ENCODE results near the gene TEX36. TPM values are rescaled to one million over a fixed set of nuclear protein-coding genes. Genes with fewer than 3 reads are reported as not detected.
"Not testable (repeated sequence)": the region's sequence is repeated elsewhere in the genome, so short reads cannot be mapped to it uniquely, and the experiment has no call there.

TEX36 gene
- total RNA-seq, 4 donors from 2014 or later: 0.49 TPM; not detected in 3

DNA sequence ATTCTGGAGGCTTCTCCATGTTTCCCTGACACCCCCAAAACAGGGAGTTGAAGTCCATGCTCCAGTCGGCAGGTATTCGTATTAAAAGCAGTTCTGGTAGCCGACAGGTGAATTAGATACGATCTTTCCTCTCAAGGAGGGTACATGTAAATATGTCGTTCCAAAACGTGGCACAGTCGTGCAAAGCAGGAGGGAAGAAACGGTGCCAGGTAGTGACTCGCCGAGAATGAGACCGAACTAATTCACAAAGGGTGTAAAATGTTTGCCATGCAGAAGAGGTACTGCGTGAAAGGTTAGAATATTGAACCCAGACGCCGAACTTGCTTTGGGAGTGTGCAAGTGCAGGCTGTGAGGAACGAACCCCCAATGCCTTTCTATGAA lies 37.0 kb upstream of the TEX36 start:
- Histone ChIP-seq H3K4me1 (peaks cover 0 to 6% of the 10 kb centered on the region in 2 donors), H3K36me3 (no peaks in the 10 kb centered on the region), H3K27me3 (no peaks in the 10 kb centered on the region), H3K9me3 (no peaks in the 10 kb centered on the region), H3K4me3 (peak overlapping the region; percentile 74 to 96), H3K27ac (peak overlapping the region; percentile 85 to 86)
- TF ChIP-seq POLR2A (IDR thresholded peaks at IDR 0.05): no peak
- TF ChIP-seq, protein P1, sequence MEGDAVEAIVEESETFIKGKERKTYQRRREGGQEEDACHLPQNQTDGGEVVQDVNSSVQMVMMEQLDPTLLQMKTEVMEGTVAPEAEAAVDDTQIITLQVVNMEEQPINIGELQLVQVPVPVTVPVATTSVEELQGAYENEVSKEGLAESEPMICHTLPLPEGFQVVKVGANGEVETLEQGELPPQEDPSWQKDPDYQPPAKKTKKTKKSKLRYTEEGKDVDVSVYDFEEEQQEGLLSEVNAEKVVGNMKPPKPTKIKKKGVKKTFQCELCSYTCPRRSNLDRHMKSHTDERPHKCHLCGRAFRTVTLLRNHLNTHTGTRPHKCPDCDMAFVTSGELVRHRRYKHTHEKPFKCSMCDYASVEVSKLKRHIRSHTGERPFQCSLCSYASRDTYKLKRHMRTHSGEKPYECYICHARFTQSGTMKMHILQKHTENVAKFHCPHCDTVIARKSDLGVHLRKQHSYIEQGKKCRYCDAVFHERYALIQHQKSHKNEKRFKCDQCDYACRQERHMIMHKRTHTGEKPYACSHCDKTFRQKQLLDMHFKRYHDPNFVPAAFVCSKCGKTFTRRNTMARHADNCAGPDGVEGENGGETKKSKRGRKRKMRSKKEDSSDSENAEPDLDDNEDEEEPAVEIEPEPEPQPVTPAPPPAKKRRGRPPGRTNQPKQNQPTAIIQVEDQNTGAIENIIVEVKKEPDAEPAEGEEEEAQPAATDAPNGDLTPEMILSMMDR (IDR thresholded peaks at IDR 0.05): no peak
- intact Hi-C loops (cut with DNase I; ENCODE audit: low total_unique reads): no loop called here
- peak in 1 of 2 donors; percentile 20 for DNase-seq

DNA sequence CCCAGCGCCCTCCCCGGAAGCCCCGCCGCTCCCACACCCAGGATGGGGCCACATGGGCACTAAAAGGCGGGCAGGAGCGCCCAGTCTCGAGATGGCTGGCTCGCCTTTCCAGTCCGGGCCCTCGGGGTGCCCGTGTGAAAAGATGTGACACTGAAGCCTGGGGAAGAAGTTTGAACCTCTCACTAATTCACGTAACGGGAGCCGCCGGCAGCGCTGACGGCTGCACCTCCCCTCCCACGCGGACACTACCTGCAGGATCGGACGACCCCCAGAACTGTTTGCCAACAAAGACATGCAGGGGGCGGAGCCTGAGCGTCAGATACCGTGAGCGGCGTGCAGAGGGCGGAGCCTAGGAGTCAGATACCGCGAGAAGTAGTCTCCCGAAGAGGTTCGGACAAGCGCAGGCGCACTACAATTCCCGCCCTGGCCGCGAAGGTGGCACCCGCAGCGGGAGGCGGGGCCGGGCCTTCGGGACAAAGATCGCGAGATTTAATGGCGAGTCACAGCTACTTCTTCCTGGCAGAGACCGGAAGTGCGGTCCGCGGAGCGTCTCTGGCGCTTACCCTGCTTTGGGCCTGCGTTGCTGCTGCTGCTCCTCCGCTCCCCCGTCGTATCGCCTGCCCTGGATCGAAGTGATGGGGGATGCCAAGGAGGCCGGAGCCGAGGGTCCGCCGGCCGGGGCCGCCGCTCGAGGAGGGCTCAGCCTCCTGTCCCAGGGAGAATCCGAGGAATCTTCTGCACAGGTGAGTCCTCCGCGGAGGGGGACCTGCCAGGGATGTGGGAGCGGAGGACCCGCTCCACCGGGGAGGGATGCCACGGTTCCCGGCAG lies 36.4 kb upstream of the TEX36 start, which contains the start of gene EDRF1:
EDRF1 (plus strand) TSS at position 537 of the 829 bp plus-strand sequence; CDS start at position 636, 99 bp downstream.
- Histone ChIP-seq H3K27me3 (no peaks in the 10 kb centered on the region), H3K4me1 (peaks cover 0 to 6% of the 10 kb centered on the region in 2 donors), H3K4me3 (peak within 1 kb of the TSS; percentile 74 to 96), H3K9me3 (no peaks in the 10 kb centered on the region), H3K27ac (peak within 1 kb of the TSS; percentile 91 to 92), H3K36me3 (no peaks in the 10 kb centered on the region)
- peak; percentile 99 to 100 for DNase-seq
- TF ChIP-seq, protein P1 (IDR thresholded peaks at IDR 0.05): peak in 1 of 4 experiments; percentile 14
- TF ChIP-seq POLR2A (IDR thresholded peaks at IDR 0.05): peak; percentile 54 to 72
- intact Hi-C loops (cut with DNase I; ENCODE audit: low total_unique reads): no loop called here

DNA sequence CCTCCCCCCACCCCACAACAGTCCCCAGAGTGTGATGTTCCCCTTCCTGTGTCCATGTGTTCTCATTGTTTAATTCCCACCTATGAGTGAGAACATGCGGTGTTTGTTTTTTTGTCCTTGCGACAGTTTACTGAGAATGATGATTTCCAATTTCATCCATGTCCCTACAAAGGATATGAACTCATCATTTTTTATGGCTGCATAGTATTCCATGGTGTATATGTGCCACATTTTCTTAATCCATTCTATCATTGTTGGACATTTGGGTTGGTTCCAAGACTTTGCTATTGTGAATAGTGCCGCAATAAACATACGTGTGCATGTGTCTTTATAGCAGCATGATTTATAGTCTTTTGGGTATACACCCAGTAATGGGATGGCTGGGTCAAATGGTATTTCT lies 31.8 kb upstream of the TEX36 start:
- H3K36me3 ChIP-seq, DNase-seq: not testable (repeated sequence)

DNA sequence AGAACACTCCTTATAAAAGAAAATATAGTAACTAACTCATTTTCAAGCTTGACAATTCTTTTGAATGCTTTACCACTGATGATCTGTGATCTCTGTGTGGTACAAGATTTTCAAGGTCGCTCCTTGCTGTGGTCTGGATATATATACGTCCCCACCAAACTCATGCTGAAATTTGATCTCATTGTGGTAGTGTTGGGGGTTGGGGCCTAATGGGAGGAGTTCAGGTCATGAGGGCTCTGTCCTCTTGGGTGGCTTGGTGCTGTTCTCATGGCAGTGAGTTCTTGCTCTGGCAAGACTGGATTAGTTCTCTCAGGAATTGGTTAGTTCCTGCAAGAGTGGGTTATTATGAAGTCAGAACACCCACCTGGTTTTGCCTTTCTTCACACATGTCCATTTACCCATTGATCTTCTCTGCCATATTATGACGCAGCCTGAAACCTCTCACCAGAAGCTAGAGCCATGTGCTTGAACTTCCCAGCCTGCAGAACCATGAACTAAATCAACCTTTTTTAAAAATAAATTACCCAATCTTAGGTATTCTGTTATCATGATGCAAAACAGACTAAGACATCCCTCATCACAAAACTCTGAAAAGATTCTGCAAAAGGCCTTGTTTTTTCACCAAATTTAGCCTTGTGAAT lies 28.3 kb upstream of the TEX36 start:
- intact Hi-C loops (cut with DNase I; ENCODE audit: low total_unique reads): no loop called here
- TF ChIP-seq, protein P1 (IDR thresholded peaks at IDR 0.05): no peak
- no peak for TF ChIP-seq POLR2A (IDR thresholded peaks at IDR 0.05)
- Histone ChIP-seq H3K27me3 (no peaks in the 10 kb centered on the region), H3K4me3 (no peak overlapping the region), H3K36me3 (no peaks in the 10 kb centered on the region), H3K27ac (no peak overlapping the region), H3K4me1 (peaks cover 0 to 4% of the 10 kb centered on the region in 2 donors), H3K9me3 (no peaks in the 10 kb centered on the region)
- DNase-seq: no peak

More for the DNA sequence above, 31.8 kb upstream of the TEX36 start:
- intact Hi-C loops (cut with DNase I; ENCODE audit: low total_unique reads); H3K9me3 ChIP-seq; H3K27me3 ChIP-seq; H3K4me3 ChIP-seq; H3K4me1 ChIP-seq; H3K27ac ChIP-seq: not testable (repeated sequence)

DNA sequence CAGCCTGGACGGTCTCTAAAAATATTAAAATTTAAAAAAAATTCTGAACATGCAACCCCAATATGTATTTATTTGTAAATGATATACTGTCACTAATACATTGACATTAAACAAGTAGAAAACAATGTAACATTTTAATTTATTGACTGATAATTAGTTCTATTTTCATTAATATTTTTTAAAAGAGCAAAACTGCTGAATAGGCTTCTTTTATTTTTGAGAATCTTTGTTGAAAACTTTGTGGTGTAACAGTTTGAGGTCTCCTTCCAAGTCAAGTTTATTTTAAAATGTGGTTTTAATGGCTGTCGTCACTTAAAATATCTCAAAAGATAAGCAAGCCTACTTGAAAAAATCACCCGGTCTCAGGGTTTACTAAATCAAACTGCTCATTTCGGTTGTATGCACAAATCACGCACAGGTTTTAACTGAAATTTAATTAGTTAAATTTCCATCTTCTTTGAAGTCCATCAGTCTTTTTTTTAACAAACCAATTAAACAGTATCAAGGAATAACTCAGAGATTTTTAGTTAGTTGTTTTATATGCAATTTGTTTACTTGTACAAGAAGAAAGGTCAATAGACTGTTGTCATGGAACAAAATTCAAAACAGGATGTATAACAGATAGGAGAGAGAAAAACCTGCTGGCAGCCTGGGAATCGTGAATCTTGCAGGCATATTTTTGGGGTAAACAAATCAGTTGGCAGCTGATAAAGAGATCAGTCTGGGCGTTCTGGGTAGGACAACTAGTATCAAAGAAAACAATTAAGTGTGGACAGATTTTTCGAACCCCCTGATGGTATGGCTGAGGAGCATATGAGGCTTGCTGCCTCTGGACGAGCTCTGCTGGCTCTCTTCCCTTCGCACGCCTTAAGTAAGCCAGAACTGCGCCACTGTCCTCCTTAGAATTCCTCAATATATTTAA lies 26.9 kb upstream of the TEX36 start:
- intact Hi-C loops (cut with DNase I; ENCODE audit: low total_unique reads): no loop called here
- H3K4me3 ChIP-seq: peak overlapping the region in 1 of 2 donors; percentile 12
- no peak for TF ChIP-seq POLR2A (IDR thresholded peaks at IDR 0.05)
- TF ChIP-seq, protein P1 (IDR thresholded peaks at IDR 0.05): no peak

More for the DNA sequence above, 26.9 kb upstream of the TEX36 start:
- H3K27ac ChIP-seq: peak overlapping the region; percentile 56 to 66
- H3K4me1 ChIP-seq: peaks cover 0 to 4% of the 10 kb centered on the region in 2 donors
- DNase-seq: no peak
- H3K27me3 ChIP-seq: no peaks in the 10 kb centered on the region
- H3K36me3 ChIP-seq: no peaks in the 10 kb centered on the region
- no peaks in the 10 kb centered on the region for H3K9me3 ChIP-seq

Measured in uterus (tissue), 4 donors.